ENCODE results near the gene CFD. TPM values are rescaled to one million over a fixed set of nuclear protein-coding genes. Genes with fewer than 3 reads are reported as not detected.

Gene CFD
- total RNA-seq, 2 donors from 2014 or later: 0.38 to 1.1 TPM

DNA sequence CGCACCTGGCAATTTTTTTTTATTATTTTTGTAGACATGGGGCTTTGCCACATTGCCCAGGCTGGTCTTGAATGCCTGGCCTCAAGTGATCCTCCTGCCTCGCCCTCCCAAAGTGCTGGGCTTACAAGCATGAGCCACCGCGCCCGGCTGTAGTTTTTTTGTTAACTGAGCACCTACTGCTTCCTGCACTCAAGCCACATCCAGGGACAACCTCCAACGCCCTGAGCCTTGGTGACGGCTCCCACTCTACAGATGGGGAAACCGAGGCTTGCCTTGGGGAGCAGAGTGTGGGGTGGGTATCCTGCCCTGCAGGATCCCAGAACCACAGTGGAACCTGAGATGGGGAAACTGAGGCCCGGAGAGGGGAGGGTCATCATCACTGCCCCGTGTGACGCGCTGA is 4.3 kb upstream of the CFD start:
- H3K36me3 Mint-ChIP-seq (ENCODE audit: low read depth): no peaks in the 10 kb centered on the region
- H3K27ac Mint-ChIP-seq: no peak overlapping the region
- no peak overlapping the region for H3K4me3 Mint-ChIP-seq

DNA sequence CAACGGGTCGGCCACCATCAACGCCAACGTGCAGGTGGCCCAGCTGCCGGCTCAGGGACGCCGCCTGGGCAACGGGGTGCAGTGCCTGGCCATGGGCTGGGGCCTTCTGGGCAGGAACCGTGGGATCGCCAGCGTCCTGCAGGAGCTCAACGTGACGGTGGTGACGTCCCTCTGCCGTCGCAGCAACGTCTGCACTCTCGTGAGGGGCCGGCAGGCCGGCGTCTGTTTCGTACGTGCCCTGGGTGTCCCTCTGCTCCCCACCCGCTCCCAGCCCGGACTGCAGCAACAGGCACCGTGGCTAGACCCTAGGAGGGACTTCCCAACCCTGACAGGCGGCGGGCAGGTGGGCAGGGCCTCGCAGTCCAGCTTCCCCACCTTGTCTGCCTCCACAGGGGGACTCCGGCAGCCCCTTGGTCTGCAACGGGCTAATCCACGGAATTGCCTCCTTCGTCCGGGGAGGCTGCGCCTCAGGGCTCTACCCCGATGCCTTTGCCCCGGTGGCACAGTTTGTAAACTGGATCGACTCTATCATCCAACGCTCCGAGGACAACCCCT is 3.8 kb upstream of the CFD start:
- H3K4me1 ChIP-seq (ENCODE audit: control insufficient read depth, insufficient read depth, low read length): no peaks in the 10 kb centered on the region
- no peak overlapping the region for H3K4me3 ChIP-seq (ENCODE audit: low read length)
- no peaks in the 10 kb centered on the region for H3K4me1 Mint-ChIP-seq
- peaks cover 21% of the 10 kb centered on the region for H3K27me3 ChIP-seq (ENCODE audit: control insufficient read depth, insufficient read depth, low read length, poor library complexity, severe bottlenecking)
- H3K9ac ChIP-seq (ENCODE audit: extremely low read depth, low read length, poor library complexity, severe bottlenecking): no peak overlapping the region
- H3K27ac Mint-ChIP-seq: no peak overlapping the region
- no peak overlapping the region for H3K4me3 Mint-ChIP-seq
- no peak overlapping the region for H3K27ac ChIP-seq (ENCODE audit: low read depth, low read length)
- no peaks in the 10 kb centered on the region for H3K9me3 Mint-ChIP-seq
- TF ChIP-seq, protein P1, sequence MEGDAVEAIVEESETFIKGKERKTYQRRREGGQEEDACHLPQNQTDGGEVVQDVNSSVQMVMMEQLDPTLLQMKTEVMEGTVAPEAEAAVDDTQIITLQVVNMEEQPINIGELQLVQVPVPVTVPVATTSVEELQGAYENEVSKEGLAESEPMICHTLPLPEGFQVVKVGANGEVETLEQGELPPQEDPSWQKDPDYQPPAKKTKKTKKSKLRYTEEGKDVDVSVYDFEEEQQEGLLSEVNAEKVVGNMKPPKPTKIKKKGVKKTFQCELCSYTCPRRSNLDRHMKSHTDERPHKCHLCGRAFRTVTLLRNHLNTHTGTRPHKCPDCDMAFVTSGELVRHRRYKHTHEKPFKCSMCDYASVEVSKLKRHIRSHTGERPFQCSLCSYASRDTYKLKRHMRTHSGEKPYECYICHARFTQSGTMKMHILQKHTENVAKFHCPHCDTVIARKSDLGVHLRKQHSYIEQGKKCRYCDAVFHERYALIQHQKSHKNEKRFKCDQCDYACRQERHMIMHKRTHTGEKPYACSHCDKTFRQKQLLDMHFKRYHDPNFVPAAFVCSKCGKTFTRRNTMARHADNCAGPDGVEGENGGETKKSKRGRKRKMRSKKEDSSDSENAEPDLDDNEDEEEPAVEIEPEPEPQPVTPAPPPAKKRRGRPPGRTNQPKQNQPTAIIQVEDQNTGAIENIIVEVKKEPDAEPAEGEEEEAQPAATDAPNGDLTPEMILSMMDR (conservative IDR thresholded peaks at IDR 0.05): no peak
- 85 to 86% methylated on average over 24 to 40 of the region's 40 CpGs for WGBS, 2 experiments (ENCODE audit: insufficient coverage in 1 of 2, insufficient read length in 1 of 2)
- H3K36me3 Mint-ChIP-seq (ENCODE audit: low read depth): no peaks in the 10 kb centered on the region
- no peaks in the 10 kb centered on the region for H3K9me3 ChIP-seq (ENCODE audit: control insufficient read depth, low read length)
- DNase-seq: no peak
- H3K36me3 ChIP-seq (ENCODE audit: control insufficient read depth, insufficient read depth, low read length): no peaks in the 10 kb centered on the region
- H3K27me3 Mint-ChIP-seq (ENCODE audit: insufficient read depth): peaks cover 26% of the 10 kb centered on the region

More for the DNA sequence above, 4.3 kb upstream of the CFD start:
- no peak for DNase-seq
- H3K36me3 ChIP-seq (ENCODE audit: control insufficient read depth, insufficient read depth, low read length): no peaks in the 10 kb centered on the region
- no peaks in the 10 kb centered on the region for H3K9me3 ChIP-seq (ENCODE audit: control insufficient read depth, low read length)
- no peaks in the 10 kb centered on the region for H3K9me3 Mint-ChIP-seq
- peaks cover 16% of the 10 kb centered on the region for H3K27me3 ChIP-seq (ENCODE audit: control insufficient read depth, insufficient read depth, low read length, poor library complexity, severe bottlenecking)
- H3K4me3 ChIP-seq (ENCODE audit: low read length): no peak overlapping the region
- H3K27ac ChIP-seq (ENCODE audit: low read depth, low read length): no peak overlapping the region
- no peak overlapping the region for H3K9ac ChIP-seq (ENCODE audit: extremely low read depth, low read length, poor library complexity, severe bottlenecking)
- H3K4me1 Mint-ChIP-seq: no peaks in the 10 kb centered on the region
- H3K4me1 ChIP-seq (ENCODE audit: control insufficient read depth, insufficient read depth, low read length): no peaks in the 10 kb centered on the region
- peaks cover 23% of the 10 kb centered on the region for H3K27me3 Mint-ChIP-seq (ENCODE audit: insufficient read depth)
- TF ChIP-seq, protein P1 (conservative IDR thresholded peaks at IDR 0.05): no peak
- 85 to 95% methylated on average over 8 to 12 of the region's 12 CpGs for WGBS, 2 experiments (ENCODE audit: insufficient coverage in 1 of 2, insufficient read length in 1 of 2)

DNA sequence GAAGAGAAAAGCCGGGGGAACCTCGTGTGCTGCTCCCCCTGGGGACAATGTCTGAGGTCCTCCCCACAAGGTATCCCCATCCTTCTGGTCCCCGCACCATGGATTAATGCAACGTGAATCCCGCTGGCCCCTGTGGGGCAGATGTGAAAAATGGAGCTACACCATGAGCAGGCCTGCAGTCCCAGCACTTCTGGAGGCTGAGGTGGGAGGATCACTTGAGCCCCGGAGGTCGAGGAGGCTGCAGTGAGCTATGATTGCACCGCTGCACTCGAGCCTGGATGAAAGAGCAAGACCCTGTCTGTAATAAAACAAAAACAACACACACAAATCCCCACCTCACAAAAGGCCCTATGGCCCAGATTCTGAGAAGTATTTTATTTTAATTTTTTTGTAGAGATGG is 1.2 kb upstream of the CFD start:
- H3K4me3 Mint-ChIP-seq: no peak overlapping the region
- TF ChIP-seq, protein P1 (conservative IDR thresholded peaks at IDR 0.05): no peak

More for the DNA sequence above, 1.2 kb upstream of the CFD start:
- Histone ChIP-seq H3K9me3 (ENCODE audit: control insufficient read depth, low read length) (no peaks in the 10 kb centered on the region), H3K4me1 (ENCODE audit: control insufficient read depth, insufficient read depth, low read length) (no peaks in the 10 kb centered on the region), H3K27me3 (ENCODE audit: control insufficient read depth, insufficient read depth, low read length, poor library complexity, severe bottlenecking) (peaks cover 25% of the 10 kb centered on the region), H3K27ac (ENCODE audit: low read depth, low read length) (no peak overlapping the region), H3K9ac (ENCODE audit: extremely low read depth, low read length, poor library complexity, severe bottlenecking) (no peak overlapping the region), H3K4me3 (ENCODE audit: low read length) (no peak overlapping the region), H3K36me3 (ENCODE audit: control insufficient read depth, insufficient read depth, low read length) (no peaks in the 10 kb centered on the region)
- 61 to 81% methylated on average over 3 to 9 of the region's 9 CpGs for whole genome bisulfite sequencing, 2 experiments (ENCODE audit: insufficient coverage in 1 of 2, insufficient read length in 1 of 2)
- H3K9me3 Mint-ChIP-seq: no peaks in the 10 kb centered on the region
- no peak for DNase-seq
- H3K4me1 Mint-ChIP-seq: no peaks in the 10 kb centered on the region
- H3K27ac Mint-ChIP-seq: no peak overlapping the region
- H3K36me3 Mint-ChIP-seq (ENCODE audit: low read depth): no peaks in the 10 kb centered on the region
- peaks cover 40% of the 10 kb centered on the region for H3K27me3 Mint-ChIP-seq (ENCODE audit: insufficient read depth)
